HEK293 (cell line): Measurements from ENCODE around the gene DDX56.
A peak's percentile ranks its signal among the peaks of the same experiment; 100 is the strongest.

Experiments used
- CTCF ChIA-PET: fragments of 350-600 bp; formaldehyde crosslinking; extraction: SDS; loops from one replicate; lab custom pipeline; 2021; ENCODE audit warnings: antibody characterized with exemption; lab: Yijun Ruan, JAX
- POLR2A ChIA-PET: fragments of 300-600 bp; formaldehyde crosslinking; extraction: SDS; loops from one replicate; lab custom pipeline; 2020; ENCODE audit warnings: antibody characterized with exemption, inconsistent platforms; lab: Yijun Ruan, JAX
- H3K27ac ChIP-seq: fragments of 200-500 bp; sonication (Bioruptor generic); 2 replicates; pipeline ENCODE4 v1.5.1; 2014; ENCODE audit warnings: low read depth, low read length, control low read depth, inconsistent platforms; ENCODE audit errors: extremely low read depth
- H3K36me3 ChIP-seq, 2 experiments: fragments of 200-500 bp in 1 of 2; sonication (Bioruptor generic) in 1 of 2; 1 replicate in 1 of 2; 2 replicates in 1 of 2; pipeline ENCODE4 v1.5.1; 2014 to 2017; ENCODE audit warnings: inconsistent platforms in 2 of 2, low read length in 2 of 2; ENCODE audit not compliant: control insufficient read depth in 2 of 2, insufficient read depth in 1 of 2
- H3K4me1 ChIP-seq: fragments of 200-500 bp; sonication (Bioruptor generic); 2 replicates; pipeline ENCODE4 v1.5.1; 2014; ENCODE audit warnings: mild to moderate bottlenecking, low read length, inconsistent platforms; ENCODE audit not compliant: control insufficient read depth, insufficient read depth
- H3K4me3 ChIP-seq: 2 replicates; pipeline ENCODE4 v1.5.1; 2011; ENCODE audit warnings: low read depth, mild to moderate bottlenecking, control low read depth, low read length, moderate library complexity
- H3K9me3 ChIP-seq: fragments of 200-500 bp; sonication (Bioruptor generic); 2 replicates; pipeline ENCODE4 v1.5.1; 2014; ENCODE audit warnings: low read depth, low read length, inconsistent platforms; ENCODE audit not compliant: control insufficient read depth, insufficient read depth
- GLIS1 ChIP-seq: fragments of 450-650 bp; formaldehyde crosslinking; IDR thresholded peaks from 2 replicates; pipeline ENCODE4 v1.5.1; 2016; ENCODE audit warnings: missing biosample characterization, missing genetic modification characterization
- PRDM1 ChIP-seq: fragments of 450-650 bp; formaldehyde crosslinking; IDR thresholded peaks from 2 replicates; pipeline ENCODE4; 2016; ENCODE audit warnings: missing biosample characterization, missing genetic modification characterization
- ZNF121 ChIP-seq: fragments of 450-650 bp; formaldehyde crosslinking; IDR thresholded peaks from 2 replicates; pipeline ENCODE4 v1.5.1; 2016; ENCODE audit warnings: missing biosample characterization, missing genetic modification characterization
- ZNF155 ChIP-seq: fragments of 450-650 bp; formaldehyde crosslinking; IDR thresholded peaks from 2 replicates; pipeline ENCODE4 v1.5.1; 2016; ENCODE audit warnings: missing biosample characterization, missing genetic modification characterization
- ZNF174 ChIP-seq: fragments of 450-650 bp; formaldehyde crosslinking; IDR thresholded peaks from 2 replicates; pipeline ENCODE4 v1.5.0; 2017; ENCODE audit warnings: missing biosample characterization, mild to moderate bottlenecking, missing genetic modification characterization
- ZNF175 ChIP-seq: fragments of 450-650 bp; formaldehyde crosslinking; IDR thresholded peaks from 2 replicates; pipeline ENCODE4 v1.5.1; 2016; ENCODE audit warnings: missing biosample characterization, missing genetic modification characterization
- ZNF23 ChIP-seq: fragments of 450-650 bp; formaldehyde crosslinking; IDR thresholded peaks from 2 replicates; pipeline ENCODE4 v1.5.1; 2016; ENCODE audit warnings: missing biosample characterization, missing genetic modification characterization, borderline replicate concordance
- ZNF473 ChIP-seq: fragments of 450-650 bp; formaldehyde crosslinking; IDR thresholded peaks from 2 replicates; pipeline ENCODE4 v1.5.1; 2017; ENCODE audit warnings: missing biosample characterization, missing genetic modification characterization
- ZNF792 ChIP-seq: fragments of 450-650 bp; formaldehyde crosslinking; IDR thresholded peaks from 2 replicates; pipeline ENCODE4 v1.5.1; 2016; ENCODE audit warnings: missing biosample characterization, missing genetic modification characterization
- TF ChIP-seq, protein P1 (sequence below): fragments of 450-650 bp; formaldehyde crosslinking; IDR thresholded peaks from 2 replicates; pipeline ENCODE4 v1.5.1; 2016; ENCODE audit warnings: missing biosample characterization, missing genetic modification characterization
- TF ChIP-seq, protein P2 (sequence below): fragments of 450-650 bp; formaldehyde crosslinking; IDR thresholded peaks from 2 replicates; pipeline ENCODE4 v1.5.1; 2016; ENCODE audit warnings: missing biosample characterization, missing genetic modification characterization
- TF ChIP-seq, protein P3 (sequence below): fragments of 450-650 bp; formaldehyde crosslinking; IDR thresholded peaks from 2 replicates; pipeline ENCODE4 v1.5.1; 2016; ENCODE audit warnings: missing biosample characterization, missing genetic modification characterization
- TF ChIP-seq, protein P4 (sequence below): fragments of 450-650 bp; formaldehyde crosslinking; IDR thresholded peaks from 2 replicates; pipeline ENCODE4 v1.5.1; 2016; ENCODE audit warnings: missing biosample characterization, missing genetic modification characterization
- TF ChIP-seq, protein P5 (sequence below): fragments of 450-650 bp; formaldehyde crosslinking; IDR thresholded peaks from 2 replicates; pipeline ENCODE4 v1.5.1; 2017; ENCODE audit warnings: missing biosample characterization, missing genetic modification characterization
- TF ChIP-seq, protein P6 (sequence below): fragments of 450-650 bp; formaldehyde crosslinking; IDR thresholded peaks from 2 replicates; pipeline ENCODE4 v1.5.1; 2016; ENCODE audit warnings: missing biosample characterization, missing genetic modification characterization

The DDX56 gene

DNA sequence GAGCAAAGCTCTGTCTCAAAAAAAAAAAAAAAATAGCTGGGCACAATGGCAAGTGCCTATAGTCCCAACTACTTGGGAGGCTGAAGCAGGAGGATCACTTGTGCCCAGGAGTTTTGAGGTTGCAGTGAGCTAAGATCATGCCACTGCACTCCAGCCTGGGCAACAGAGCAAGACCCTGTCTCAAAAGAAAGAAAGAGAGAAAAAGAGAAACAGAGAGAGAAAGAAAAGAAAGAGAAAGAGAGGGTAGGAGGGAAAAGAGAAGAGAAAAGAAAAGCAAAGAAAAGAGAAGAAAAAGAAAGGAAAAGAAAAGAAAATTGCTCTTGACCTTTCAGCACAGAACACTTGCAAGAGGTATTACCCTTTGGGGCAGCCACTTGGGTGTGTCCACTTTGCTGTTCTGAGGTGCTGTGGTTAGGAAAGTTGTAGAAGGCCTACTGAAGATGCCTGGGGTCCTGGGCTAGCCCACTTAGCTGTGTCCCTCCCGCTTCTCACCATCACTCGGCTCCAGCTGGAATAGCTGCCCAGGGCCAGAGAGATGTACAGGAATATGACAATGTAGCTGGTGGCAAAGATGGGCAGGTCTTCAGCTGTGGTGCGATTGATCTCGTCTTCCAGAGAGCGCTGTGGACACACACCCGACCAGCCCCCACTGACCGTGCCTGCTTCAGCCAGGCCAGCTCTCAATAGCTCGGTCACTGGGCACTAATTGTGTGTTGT is 38.2 kb downstream of the DDX56 start:
- Histone ChIP-seq H3K9me3 (no peaks in the 10 kb centered on the region), H3K27ac (no peak overlapping the region), H3K4me1 (no peaks in the 10 kb centered on the region), H3K4me3 (no peak overlapping the region), H3K36me3 (no peaks in the 10 kb centered on the region)
- CTCF ChIA-PET = interaction anchor here (0.6 to 3.2 kb wide), 26 partner anchors 7 to 339 kb away, joined by 3 to 27 read pairs (median 6); no protein-coding TSS in a partner anchor
- POLR2A ChIA-PET = no interaction called here
- TF ChIP-seq ZNF175 (tag by site-specific recombination) = no peak
- TF ChIP-seq PRDM1 = peak; percentile 81
- no peak for TF ChIP-seq GLIS1 (tag by site-specific recombination)
- TF ChIP-seq, protein P1, sequence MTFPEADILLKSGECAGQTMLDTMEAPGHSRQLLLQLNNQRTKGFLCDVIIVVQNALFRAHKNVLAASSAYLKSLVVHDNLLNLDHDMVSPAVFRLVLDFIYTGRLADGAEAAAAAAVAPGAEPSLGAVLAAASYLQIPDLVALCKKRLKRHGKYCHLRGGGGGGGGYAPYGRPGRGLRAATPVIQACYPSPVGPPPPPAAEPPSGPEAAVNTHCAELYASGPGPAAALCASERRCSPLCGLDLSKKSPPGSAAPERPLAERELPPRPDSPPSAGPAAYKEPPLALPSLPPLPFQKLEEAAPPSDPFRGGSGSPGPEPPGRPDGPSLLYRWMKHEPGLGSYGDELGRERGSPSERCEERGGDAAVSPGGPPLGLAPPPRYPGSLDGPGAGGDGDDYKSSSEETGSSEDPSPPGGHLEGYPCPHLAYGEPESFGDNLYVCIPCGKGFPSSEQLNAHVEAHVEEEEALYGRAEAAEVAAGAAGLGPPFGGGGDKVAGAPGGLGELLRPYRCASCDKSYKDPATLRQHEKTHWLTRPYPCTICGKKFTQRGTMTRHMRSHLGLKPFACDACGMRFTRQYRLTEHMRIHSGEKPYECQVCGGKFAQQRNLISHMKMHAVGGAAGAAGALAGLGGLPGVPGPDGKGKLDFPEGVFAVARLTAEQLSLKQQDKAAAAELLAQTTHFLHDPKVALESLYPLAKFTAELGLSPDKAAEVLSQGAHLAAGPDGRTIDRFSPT (tag by site-specific recombination) = no peak
- TF ChIP-seq ZNF121 (tag by site-specific recombination) = peak; percentile 71

DNA sequence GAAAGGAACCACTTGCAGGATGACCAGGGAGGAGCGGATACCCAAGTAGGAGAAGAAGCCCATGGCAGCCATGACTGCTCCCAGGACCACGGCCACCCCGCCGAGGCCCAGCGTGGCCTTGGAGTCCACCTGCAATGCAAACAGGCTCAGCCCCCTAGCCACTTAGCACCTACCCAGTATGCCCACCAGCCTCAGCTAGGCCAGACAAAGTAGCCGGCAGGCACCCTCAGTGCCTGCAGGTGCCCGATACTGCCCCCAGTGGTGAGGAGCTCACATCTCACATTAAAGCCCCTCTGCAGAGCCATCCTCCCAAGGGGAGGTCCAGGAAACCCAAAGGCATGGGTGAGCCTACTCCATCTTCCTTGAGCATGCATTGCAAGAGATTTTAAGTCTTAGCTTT is 39.2 kb downstream of the DDX56 start:
- no peaks in the 10 kb centered on the region for H3K4me1 ChIP-seq
- no peaks in the 10 kb centered on the region for H3K9me3 ChIP-seq
- H3K27ac ChIP-seq = no peak overlapping the region
- TF ChIP-seq ZNF174 = no peak
- TF ChIP-seq, protein P2, sequence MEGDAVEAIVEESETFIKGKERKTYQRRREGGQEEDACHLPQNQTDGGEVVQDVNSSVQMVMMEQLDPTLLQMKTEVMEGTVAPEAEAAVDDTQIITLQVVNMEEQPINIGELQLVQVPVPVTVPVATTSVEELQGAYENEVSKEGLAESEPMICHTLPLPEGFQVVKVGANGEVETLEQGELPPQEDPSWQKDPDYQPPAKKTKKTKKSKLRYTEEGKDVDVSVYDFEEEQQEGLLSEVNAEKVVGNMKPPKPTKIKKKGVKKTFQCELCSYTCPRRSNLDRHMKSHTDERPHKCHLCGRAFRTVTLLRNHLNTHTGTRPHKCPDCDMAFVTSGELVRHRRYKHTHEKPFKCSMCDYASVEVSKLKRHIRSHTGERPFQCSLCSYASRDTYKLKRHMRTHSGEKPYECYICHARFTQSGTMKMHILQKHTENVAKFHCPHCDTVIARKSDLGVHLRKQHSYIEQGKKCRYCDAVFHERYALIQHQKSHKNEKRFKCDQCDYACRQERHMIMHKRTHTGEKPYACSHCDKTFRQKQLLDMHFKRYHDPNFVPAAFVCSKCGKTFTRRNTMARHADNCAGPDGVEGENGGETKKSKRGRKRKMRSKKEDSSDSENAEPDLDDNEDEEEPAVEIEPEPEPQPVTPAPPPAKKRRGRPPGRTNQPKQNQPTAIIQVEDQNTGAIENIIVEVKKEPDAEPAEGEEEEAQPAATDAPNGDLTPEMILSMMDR (tag by site-specific recombination) = peak; percentile 57
- no peak for TF ChIP-seq ZNF792 (tag by site-specific recombination)
- no peak for TF ChIP-seq ZNF155 (tag by site-specific recombination)
- no peak for TF ChIP-seq ZNF23 (tag by site-specific recombination)
- TF ChIP-seq, protein P3, sequence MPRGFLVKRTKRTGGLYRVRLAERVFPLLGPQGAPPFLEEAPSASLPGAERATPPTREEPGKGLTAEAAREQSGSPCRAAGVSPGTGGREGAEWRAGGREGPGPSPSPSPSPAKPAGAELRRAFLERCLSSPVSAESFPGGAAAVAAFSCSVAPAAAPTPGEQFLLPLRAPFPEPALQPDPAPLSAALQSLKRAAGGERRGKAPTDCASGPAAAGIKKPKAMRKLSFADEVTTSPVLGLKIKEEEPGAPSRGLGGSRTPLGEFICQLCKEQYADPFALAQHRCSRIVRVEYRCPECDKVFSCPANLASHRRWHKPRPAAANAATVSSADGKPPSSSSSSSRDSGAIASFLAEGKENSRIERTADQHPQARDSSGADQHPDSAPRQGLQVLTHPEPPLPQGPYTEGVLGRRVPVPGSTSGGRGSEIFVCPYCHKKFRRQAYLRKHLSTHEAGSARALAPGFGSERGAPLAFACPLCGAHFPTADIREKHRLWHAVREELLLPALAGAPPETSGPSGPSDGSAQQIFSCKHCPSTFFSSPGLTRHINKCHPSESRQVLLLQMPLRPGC (tag by site-specific recombination) = no peak
- TF ChIP-seq, protein P4, sequence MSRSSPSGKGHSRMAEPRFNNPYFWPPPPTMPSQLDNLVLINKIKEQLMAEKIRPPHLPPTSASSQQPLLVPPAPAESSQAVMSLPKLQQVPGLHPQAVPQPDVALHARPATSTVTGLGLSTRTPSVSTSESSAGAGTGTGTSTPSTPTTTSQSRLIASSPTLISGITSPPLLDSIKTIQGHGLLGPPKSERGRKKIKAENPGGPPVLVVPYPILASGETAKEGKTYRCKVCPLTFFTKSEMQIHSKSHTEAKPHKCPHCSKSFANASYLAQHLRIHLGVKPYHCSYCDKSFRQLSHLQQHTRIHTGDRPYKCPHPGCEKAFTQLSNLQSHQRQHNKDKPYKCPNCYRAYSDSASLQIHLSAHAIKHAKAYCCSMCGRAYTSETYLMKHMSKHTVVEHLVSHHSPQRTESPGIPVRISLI (tag by site-specific recombination) = no peak
- no peak overlapping the region for H3K4me3 ChIP-seq
- ChIA-PET CTCF (interaction anchor here (0.5 to 3.2 kb wide), 38 partner anchors 8 to 293 kb away, joined by 3 to 27 read pairs (median 4); partner anchors contain the start of gene NUDCD3), POLR2A (interaction anchor here (0.5 to 1.0 kb wide), 4 partner anchors 26 to 45 kb away, joined by 3 to 5 read pairs (median 4); partner anchors contain the start of gene DDX56)
- H3K36me3 ChIP-seq = no peaks in the 10 kb centered on the region

DNA sequence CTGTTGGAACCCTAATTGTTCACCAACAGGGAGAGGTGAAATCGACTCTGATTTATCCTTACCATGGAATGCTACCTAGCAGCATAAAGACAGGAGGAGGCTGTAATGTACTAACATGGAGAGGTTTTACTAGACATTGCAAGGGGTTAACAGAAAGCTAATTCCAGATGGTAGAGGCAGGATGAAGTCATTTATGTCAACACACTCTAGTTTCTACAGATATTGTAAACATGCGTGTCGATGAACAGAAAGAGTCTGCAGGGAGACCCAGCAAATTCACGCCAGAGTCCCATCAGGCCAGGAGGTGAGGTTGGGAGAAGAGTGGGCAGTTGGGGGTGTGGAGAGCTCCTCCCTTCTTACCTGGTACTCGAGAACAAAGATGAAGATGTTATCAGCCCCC is 39.6 kb downstream of the DDX56 start:
- TF ChIP-seq, protein P5, sequence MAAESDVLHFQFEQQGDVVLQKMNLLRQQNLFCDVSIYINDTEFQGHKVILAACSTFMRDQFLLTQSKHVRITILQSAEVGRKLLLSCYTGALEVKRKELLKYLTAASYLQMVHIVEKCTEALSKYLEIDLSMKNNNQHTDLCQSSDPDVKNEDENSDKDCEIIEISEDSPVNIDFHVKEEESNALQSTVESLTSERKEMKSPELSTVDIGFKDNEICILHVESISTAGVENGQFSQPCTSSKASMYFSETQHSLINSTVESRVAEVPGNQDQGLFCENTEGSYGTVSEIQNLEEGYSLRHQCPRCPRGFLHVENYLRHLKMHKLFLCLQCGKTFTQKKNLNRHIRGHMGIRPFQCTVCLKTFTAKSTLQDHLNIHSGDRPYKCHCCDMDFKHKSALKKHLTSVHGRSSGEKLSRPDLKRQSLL (tag by site-specific recombination) = peak; percentile 51; the same call in 1 of the 2 replicates
- TF ChIP-seq, protein P6, sequence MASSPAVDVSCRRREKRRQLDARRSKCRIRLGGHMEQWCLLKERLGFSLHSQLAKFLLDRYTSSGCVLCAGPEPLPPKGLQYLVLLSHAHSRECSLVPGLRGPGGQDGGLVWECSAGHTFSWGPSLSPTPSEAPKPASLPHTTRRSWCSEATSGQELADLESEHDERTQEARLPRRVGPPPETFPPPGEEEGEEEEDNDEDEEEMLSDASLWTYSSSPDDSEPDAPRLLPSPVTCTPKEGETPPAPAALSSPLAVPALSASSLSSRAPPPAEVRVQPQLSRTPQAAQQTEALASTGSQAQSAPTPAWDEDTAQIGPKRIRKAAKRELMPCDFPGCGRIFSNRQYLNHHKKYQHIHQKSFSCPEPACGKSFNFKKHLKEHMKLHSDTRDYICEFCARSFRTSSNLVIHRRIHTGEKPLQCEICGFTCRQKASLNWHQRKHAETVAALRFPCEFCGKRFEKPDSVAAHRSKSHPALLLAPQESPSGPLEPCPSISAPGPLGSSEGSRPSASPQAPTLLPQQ (tag by site-specific recombination) = 0 out of 2 replicates have a peak, but pooled peaks have one; percentile 13
- TF ChIP-seq ZNF473 = no peak
- Histone ChIP-seq H3K4me1 (no peaks in the 10 kb centered on the region), H3K27ac (no peak overlapping the region), H3K9me3 (no peaks in the 10 kb centered on the region), H3K36me3 (no peaks in the 10 kb centered on the region), H3K4me3 (no peak overlapping the region)
- ChIA-PET POLR2A (interaction anchor here (1.0 kb wide), 2 partner anchors 31 to 40 kb away, joined by 4 to 5 read pairs; partner anchors contain the start of gene DDX56), CTCF (interaction anchor here (0.6 to 2.6 kb wide), 28 partner anchors 9 to 293 kb away, joined by 3 to 27 read pairs (median 4); partner anchors contain the start of gene NUDCD3)
